HepG2 (cell line): Measurements from ENCODE around the gene OR2V2. TPM values are rescaled to one million over a fixed set of nuclear protein-coding genes. Genes with fewer than 3 reads are reported as not detected.

Experiments used
- AGO1 ChIP-seq: fragments of 200-400 bp; formaldehyde crosslinking; IDR thresholded peaks from 2 replicates; pipeline ENCODE4 v1.6.1; 2017; ENCODE audit warnings: mild to moderate bottlenecking, low read depth, low read length, moderate library complexity; ENCODE audit not compliant: poor library complexity, severe bottlenecking
- ASH2L ChIP-seq: fragments of 300-600, 200-600 bp; sonication (generic); IDR thresholded peaks from 2 replicates; pipeline ENCODE4 v1.7.0; 2017; ENCODE audit warnings: low read depth, mild to moderate bottlenecking, moderate library complexity, mixed read lengths, low read length; ENCODE audit not compliant: insufficient read length
- GLI4 ChIP-seq: sonication (generic); formaldehyde crosslinking; IDR thresholded peaks from 2 replicates; pipeline ENCODE4 v1.5.1; 2020; ENCODE audit warnings: missing genetic modification reagents, mild to moderate bottlenecking, moderate library complexity, borderline replicate concordance
- HOXA5 ChIP-seq: sonication (generic); formaldehyde crosslinking; IDR thresholded peaks from 2 replicates; pipeline ENCODE4 v1.4.0; 2020; ENCODE audit warnings: missing genetic modification reagents
- NFE2L2 ChIP-seq: fragments of 150-350 bp; IDR thresholded peaks from 2 replicates; pipeline ENCODE4 v1.6.1; 2014; ENCODE audit warnings: low read length
- SMAD9 ChIP-seq: sonication (generic); formaldehyde crosslinking; IDR thresholded peaks from 2 replicates; pipeline ENCODE4 v1.5.1; 2020; ENCODE audit warnings: mild to moderate bottlenecking, missing genetic modification reagents
- ZMYM4 ChIP-seq: sonication (generic); formaldehyde crosslinking; IDR thresholded peaks from 2 replicates; pipeline ENCODE4 v1.8.1; 2023; ENCODE audit warnings: mild to moderate bottlenecking, missing genetic modification reagents
- ZNF33B ChIP-seq: sonication (generic); formaldehyde crosslinking; IDR thresholded peaks from 2 replicates; pipeline ENCODE4 v1.5.1; 2020; ENCODE audit warnings: mild to moderate bottlenecking, missing genetic modification reagents
- ZNF562 ChIP-seq: sonication (generic); formaldehyde crosslinking; IDR thresholded peaks from 2 replicates; pipeline ENCODE4 v1.8.0; 2022; ENCODE audit warnings: missing genetic modification reagents, borderline replicate concordance
- polyA plus RNA-seq, 8 experiments: library from polyadenylated mRNA; depleted of rRNA in 3 of 8; stranded (reverse) in 7 of 8; unstranded in 1 of 8; fragments of >200 nt; fragmentation: Illumina TruSeq in 4 of 8; extraction: Trizol in 4 of 8; gene quantifications; 2 replicates each; pipeline versions ENCODE4 v1.2.1 to v1.2.3, GENCODE V29; 2011 to 2016; ENCODE audit warnings: low read depth in 4 of 8, missing spikeins in 1 of 8, mixed read lengths in 1 of 8; ENCODE audit not compliant: insufficient read depth in 1 of 8
- total RNA-seq, 5 experiments: library from RNA; depleted of rRNA; stranded (reverse); fragments of >200 nt; fragmentation: Illumina TruSeq; extraction: Trizol; gene quantifications; 2 replicates each; pipeline ENCODE4 v1.2.3, GENCODE V29; 2016; ENCODE audit warnings: low read depth in 1 of 5
- TF ChIP-seq, protein P1 (sequence below): sonication (generic); formaldehyde crosslinking; IDR thresholded peaks from 2 replicates; pipeline ENCODE4 v1.4.0; 2020; ENCODE audit warnings: missing genetic modification reagents, borderline replicate concordance
- TF ChIP-seq, protein P2 (sequence below): sonication (generic); formaldehyde crosslinking; IDR thresholded peaks from 2 replicates; pipeline ENCODE4 v1.9.0; 2021; ENCODE audit warnings: missing genetic modification reagents, borderline replicate concordance
- TF ChIP-seq, protein P3 (sequence below): sonication (generic); formaldehyde crosslinking; IDR thresholded peaks from 2 replicates; pipeline ENCODE4 v1.4.0; 2020; ENCODE audit warnings: missing genetic modification reagents, borderline replicate concordance
- TF ChIP-seq, protein P4 (sequence below): sonication (generic); formaldehyde crosslinking; conservative IDR thresholded peaks from 2 replicates; pipeline ENCODE4 v1.4.0; 2020; ENCODE audit warnings: missing genetic modification reagents
- TF ChIP-seq, protein P5 (sequence below): sonication (generic); formaldehyde crosslinking; IDR thresholded peaks from 2 replicates; pipeline ENCODE4 v1.4.0; 2020; ENCODE audit warnings: mild to moderate bottlenecking, missing genetic modification reagents

OR2V2 gene
- total and polyA plus RNA-seq, 2 of the 13 experiments (the other 11 are each of a cell fraction or from before 2014, with no cell fraction given): not detected

DNA sequence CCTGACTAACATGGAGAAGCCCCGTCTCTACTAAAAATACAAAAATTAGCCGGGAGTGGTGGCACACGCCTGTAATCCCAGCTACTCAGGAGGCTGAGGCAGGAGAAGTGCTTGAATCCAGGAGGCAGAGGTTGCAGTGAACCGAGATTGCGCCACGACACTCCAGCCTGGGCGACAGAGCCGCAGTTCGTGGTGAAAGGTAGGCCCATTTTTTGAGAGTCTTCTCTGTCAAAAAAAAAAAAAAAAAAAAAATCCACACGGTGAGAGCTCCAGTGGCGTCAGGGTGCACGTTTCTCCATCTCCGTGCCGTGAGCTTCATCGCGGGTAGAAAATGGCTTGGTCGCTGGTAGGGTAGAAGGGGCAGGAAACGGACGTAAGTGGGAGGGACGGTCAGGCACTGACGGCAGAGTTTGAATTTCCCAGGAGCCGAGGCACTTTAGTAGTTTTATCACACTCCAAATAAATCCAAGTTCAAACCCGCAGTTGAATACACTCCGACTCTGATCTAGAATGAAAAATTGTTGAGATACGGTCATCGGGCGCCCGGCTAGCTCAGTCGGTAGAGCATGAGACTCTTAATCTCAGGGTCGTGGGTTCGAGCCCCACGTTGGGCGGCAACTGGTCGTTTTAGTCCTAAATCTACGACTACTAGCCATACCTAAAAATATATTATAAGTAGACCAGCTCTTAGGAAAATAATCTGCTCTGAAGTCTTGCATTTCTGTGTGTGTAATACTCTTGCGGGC lies 60.0 kb downstream of the OR2V2 start (continued):
- TF ChIP-seq, protein P1, sequence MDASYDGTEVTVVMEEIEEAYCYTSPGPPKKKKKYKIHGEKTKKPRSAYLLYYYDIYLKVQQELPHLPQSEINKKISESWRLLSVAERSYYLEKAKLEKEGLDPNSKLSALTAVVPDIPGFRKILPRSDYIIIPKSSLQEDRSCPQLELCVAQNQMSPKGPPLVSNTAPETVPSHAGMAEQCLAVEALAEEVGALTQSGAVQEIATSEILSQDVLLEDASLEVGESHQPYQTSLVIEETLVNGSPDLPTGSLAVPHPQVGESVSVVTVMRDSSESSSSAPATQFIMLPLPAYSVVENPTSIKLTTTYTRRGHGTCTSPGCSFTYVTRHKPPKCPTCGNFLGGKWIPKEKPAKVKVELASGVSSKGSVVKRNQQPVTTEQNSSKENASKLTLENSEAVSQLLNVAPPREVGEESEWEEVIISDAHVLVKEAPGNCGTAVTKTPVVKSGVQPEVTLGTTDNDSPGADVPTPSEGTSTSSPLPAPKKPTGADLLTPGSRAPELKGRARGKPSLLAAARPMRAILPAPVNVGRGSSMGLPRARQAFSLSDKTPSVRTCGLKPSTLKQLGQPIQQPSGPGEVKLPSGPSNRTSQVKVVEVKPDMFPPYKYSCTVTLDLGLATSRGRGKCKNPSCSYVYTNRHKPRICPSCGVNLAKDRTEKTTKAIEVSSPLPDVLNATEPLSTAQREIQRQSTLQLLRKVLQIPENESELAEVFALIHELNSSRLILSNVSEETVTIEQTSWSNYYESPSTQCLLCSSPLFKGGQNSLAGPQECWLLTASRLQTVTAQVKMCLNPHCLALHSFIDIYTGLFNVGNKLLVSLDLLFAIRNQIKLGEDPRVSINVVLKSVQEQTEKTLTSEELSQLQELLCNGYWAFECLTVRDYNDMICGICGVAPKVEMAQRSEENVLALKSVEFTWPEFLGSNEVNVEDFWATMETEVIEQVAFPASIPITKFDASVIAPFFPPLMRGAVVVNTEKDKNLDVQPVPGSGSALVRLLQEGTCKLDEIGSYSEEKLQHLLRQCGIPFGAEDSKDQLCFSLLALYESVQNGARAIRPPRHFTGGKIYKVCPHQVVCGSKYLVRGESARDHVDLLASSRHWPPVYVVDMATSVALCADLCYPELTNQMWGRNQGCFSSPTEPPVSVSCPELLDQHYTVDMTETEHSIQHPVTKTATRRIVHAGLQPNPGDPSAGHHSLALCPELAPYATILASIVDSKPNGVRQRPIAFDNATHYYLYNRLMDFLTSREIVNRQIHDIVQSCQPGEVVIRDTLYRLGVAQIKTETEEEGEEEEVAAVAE (CRISPR knock-in tag): no peak
- TF ChIP-seq ASH2L: peak; percentile 59
- TF ChIP-seq, protein P2, sequence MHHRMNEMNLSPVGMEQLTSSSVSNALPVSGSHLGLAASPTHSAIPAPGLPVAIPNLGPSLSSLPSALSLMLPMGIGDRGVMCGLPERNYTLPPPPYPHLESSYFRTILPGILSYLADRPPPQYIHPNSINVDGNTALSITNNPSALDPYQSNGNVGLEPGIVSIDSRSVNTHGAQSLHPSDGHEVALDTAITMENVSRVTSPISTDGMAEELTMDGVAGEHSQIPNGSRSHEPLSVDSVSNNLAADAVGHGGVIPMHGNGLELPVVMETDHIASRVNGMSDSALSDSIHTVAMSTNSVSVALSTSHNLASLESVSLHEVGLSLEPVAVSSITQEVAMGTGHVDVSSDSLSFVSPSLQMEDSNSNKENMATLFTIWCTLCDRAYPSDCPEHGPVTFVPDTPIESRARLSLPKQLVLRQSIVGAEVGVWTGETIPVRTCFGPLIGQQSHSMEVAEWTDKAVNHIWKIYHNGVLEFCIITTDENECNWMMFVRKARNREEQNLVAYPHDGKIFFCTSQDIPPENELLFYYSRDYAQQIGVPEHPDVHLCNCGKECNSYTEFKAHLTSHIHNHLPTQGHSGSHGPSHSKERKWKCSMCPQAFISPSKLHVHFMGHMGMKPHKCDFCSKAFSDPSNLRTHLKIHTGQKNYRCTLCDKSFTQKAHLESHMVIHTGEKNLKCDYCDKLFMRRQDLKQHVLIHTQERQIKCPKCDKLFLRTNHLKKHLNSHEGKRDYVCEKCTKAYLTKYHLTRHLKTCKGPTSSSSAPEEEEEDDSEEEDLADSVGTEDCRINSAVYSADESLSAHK (CRISPR knock-in tag): no peak
- TF ChIP-seq, protein P3, sequence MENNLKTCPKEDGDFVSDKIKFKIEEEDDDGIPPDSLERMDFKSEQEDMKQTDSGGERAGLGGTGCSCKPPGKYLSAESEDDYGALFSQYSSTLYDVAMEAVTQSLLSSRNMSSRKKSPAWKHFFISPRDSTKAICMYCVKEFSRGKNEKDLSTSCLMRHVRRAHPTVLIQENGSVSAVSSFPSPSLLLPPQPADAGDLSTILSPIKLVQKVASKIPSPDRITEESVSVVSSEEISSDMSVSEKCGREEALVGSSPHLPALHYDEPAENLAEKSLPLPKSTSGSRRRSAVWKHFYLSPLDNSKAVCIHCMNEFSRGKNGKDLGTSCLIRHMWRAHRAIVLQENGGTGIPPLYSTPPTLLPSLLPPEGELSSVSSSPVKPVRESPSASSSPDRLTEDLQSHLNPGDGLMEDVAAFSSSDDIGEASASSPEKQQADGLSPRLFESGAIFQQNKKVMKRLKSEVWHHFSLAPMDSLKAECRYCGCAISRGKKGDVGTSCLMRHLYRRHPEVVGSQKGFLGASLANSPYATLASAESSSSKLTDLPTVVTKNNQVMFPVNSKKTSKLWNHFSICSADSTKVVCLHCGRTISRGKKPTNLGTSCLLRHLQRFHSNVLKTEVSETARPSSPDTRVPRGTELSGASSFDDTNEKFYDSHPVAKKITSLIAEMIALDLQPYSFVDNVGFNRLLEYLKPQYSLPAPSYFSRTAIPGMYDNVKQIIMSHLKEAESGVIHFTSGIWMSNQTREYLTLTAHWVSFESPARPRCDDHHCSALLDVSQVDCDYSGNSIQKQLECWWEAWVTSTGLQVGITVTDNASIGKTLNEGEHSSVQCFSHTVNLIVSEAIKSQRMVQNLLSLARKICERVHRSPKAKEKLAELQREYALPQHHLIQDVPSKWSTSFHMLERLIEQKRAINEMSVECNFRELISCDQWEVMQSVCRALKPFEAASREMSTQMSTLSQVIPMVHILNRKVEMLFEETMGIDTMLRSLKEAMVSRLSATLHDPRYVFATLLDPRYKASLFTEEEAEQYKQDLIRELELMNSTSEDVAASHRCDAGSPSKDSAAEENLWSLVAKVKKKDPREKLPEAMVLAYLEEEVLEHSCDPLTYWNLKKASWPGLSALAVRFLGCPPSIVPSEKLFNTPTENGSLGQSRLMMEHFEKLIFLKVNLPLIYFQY (CRISPR knock-in tag): no peak
- TF ChIP-seq, protein P4, sequence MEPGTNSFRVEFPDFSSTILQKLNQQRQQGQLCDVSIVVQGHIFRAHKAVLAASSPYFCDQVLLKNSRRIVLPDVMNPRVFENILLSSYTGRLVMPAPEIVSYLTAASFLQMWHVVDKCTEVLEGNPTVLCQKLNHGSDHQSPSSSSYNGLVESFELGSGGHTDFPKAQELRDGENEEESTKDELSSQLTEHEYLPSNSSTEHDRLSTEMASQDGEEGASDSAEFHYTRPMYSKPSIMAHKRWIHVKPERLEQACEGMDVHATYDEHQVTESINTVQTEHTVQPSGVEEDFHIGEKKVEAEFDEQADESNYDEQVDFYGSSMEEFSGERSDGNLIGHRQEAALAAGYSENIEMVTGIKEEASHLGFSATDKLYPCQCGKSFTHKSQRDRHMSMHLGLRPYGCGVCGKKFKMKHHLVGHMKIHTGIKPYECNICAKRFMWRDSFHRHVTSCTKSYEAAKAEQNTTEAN (CRISPR knock-in tag): 0 out of 2 replicates have a peak, but pooled peaks have one; percentile 10
- no peak for TF ChIP-seq SMAD9 (CRISPR knock-in tag)
- TF ChIP-seq ZMYM4 (CRISPR knock-in tag): no peak
- TF ChIP-seq AGO1: no peak
- peak; percentile 28; the same call in 1 of the 2 replicates for TF ChIP-seq HOXA5 (CRISPR knock-in tag)
- TF ChIP-seq, protein P5, sequence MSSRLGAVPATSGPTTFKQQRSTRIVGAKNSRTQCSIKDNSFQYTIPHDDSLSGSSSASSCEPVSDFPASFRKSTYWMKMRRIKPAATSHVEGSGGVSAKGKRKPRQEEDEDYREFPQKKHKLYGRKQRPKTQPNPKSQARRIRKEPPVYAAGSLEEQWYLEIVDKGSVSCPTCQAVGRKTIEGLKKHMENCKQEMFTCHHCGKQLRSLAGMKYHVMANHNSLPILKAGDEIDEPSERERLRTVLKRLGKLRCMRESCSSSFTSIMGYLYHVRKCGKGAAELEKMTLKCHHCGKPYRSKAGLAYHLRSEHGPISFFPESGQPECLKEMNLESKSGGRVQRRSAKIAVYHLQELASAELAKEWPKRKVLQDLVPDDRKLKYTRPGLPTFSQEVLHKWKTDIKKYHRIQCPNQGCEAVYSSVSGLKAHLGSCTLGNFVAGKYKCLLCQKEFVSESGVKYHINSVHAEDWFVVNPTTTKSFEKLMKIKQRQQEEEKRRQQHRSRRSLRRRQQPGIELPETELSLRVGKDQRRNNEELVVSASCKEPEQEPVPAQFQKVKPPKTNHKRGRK (CRISPR knock-in tag): no peak
- TF ChIP-seq GLI4 (CRISPR knock-in tag): no peak
- no peak for TF ChIP-seq ZNF562 (CRISPR knock-in tag)
- no peak for TF ChIP-seq ZNF33B (CRISPR knock-in tag)
- TF ChIP-seq NFE2L2: no peak
